GM12878 (cell line): ENCODE results near the gene SLC4A5. TPM values are rescaled to one million over a fixed set of nuclear protein-coding genes. Genes with fewer than 3 reads are reported as not detected.

Experiments
- ATAC-seq: fragments of 200-7000 bp; cut with Tn5 transposase; 3 replicates; pipeline ENCODE4 v1.9.1; 2020; ENCODE audit warnings: mild to moderate bottlenecking, moderate library complexity
- BruUV-seq: library from RNA; stranded (reverse); fragments of 400-500 nt; replicated peaks from 2 replicates; lab custom pipeline; 2021; lab: Mats Ljungman, UMichigan
- CTCF ChIA-PET: fragments of 300-600 bp; sonication (Branson Sonifier 250); formaldehyde crosslinking; extraction: SDS; loops from one replicate; lab custom pipeline; 2021; ENCODE audit warnings: inconsistent platforms; lab: Yijun Ruan, JAX
- POLR2A ChIA-PET: fragments of 350-600 bp; formaldehyde crosslinking; extraction: SDS; loops from one replicate; lab custom pipeline; 2021; ENCODE audit warnings: inconsistent platforms; lab: Charles Lee
- RAD21 ChIA-PET: fragments of 300-600 bp; sonication (Branson Sonifier 250); formaldehyde crosslinking; loops from one replicate; lab custom pipeline; 2023; ENCODE audit warnings: antibody characterized with exemption; ENCODE audit not compliant: unreplicated experiment; lab: Charles Lee
- SMC1A ChIA-PET: fragments of 300-600 bp; sonication (Branson Sonifier 250); formaldehyde crosslinking; loops from one replicate; lab custom pipeline; 2023; ENCODE audit not compliant: unreplicated experiment, uncharacterized antibody; lab: Charles Lee
- DNase-seq: peaks from one replicate; pipeline ENCODE4 v3.0.0-alpha.2; 2011; ENCODE audit warnings: low read depth, low spot score
- FAIRE-seq: peaks from 3 replicates; lab custom pipeline; 2011; peaks lifted over from hg19 to GRCh38; lab: Jason Lieb, UNC
- H2AFZ ChIP-seq: 2 replicates; pipeline ENCODE4 v1.6.0; 2011; ENCODE audit warnings: low read depth, low read length, control low read depth; ENCODE audit not compliant: control insufficient read depth
- H3K27ac ChIP-seq: 2 replicates; pipeline ENCODE4 v1.5.1; 2011; ENCODE audit warnings: control low read depth; ENCODE audit not compliant: control insufficient read depth, insufficient read depth
- H3K27me3 ChIP-seq, 2 experiments: replicated peaks in 1 of 2; 2 replicates each; pipeline versions ENCODE4 v1.6.0 to v1.6.1; 2011; ENCODE audit warnings: low read length in 1 of 2; ENCODE audit not compliant: control insufficient read depth in 2 of 2, insufficient read depth in 2 of 2
- H3K36me3 ChIP-seq, 2 experiments: 2 replicates each; pipeline ENCODE4 v1.5.1; 2011; ENCODE audit warnings: low read length in 1 of 2; ENCODE audit not compliant: control insufficient read depth in 2 of 2, insufficient read depth in 2 of 2
- H3K4me1 ChIP-seq: 2 replicates; pipeline ENCODE4 v1.6.1; 2011; ENCODE audit warnings: mild to moderate bottlenecking, low read length, moderate library complexity, mixed read lengths; ENCODE audit not compliant: control insufficient read depth, insufficient read depth
- H3K4me2 ChIP-seq: 2 replicates; pipeline ENCODE4 v1.6.0; 2011; ENCODE audit warnings: control low read depth; ENCODE audit not compliant: control insufficient read depth, insufficient read depth
- H3K4me3 ChIP-seq: fragments of 200-600 bp; sonication (generic); 2 replicates; pipeline ENCODE4 v1.5.1; 2016
- H3K79me2 ChIP-seq: 2 replicates; pipeline ENCODE4 v1.6.0; 2011; ENCODE audit warnings: low read length; ENCODE audit not compliant: control insufficient read depth, insufficient read depth
- H3K9ac ChIP-seq: 2 replicates; pipeline ENCODE4 v1.8.0; 2011; ENCODE audit warnings: low read length, control low read depth, mixed read lengths; ENCODE audit not compliant: control insufficient read depth, insufficient read depth
- H3K9me3 ChIP-seq: replicated peaks from 3 replicates; pipeline ENCODE4 v1.5.1; 2011; ENCODE audit warnings: mild to moderate bottlenecking, low read length; ENCODE audit not compliant: control insufficient read depth, insufficient read depth
- H4K20me1 ChIP-seq: 2 replicates; pipeline ENCODE4 v1.6.0; 2011; ENCODE audit not compliant: control insufficient read depth, insufficient read depth
- CTCF ChIP-seq, 3 experiments: IDR thresholded peaks in 2 of 3; conservative IDR thresholded peaks in 1 of 3; 2 replicates each; pipeline ENCODE4 v1.5.1; 2011; ENCODE audit warnings: low read depth in 3 of 3, low read length in 3 of 3, mild to moderate bottlenecking in 3 of 3, control low read depth in 2 of 3, moderate library complexity in 2 of 3, inconsistent platforms in 1 of 3, mixed read lengths in 1 of 3; ENCODE audit not compliant: control insufficient read depth in 2 of 3, insufficient read depth in 1 of 3; ENCODE audit errors: extremely low read depth in 1 of 3
- NFXL1 ChIP-seq: fragments of 450-650 bp; IDR thresholded peaks from 2 replicates; pipeline ENCODE4 v1.6.1; 2017; ENCODE audit warnings: antibody characterized with exemption, mild to moderate bottlenecking, borderline replicate concordance
- NFYA ChIP-seq: IDR thresholded peaks from 2 replicates; pipeline ENCODE4 v1.6.1; 2011; ENCODE audit warnings: low read depth, mild to moderate bottlenecking, low read length, improper control_type of control experiment, borderline replicate concordance
- POU2F2 ChIP-seq: IDR thresholded peaks from 3 replicates; pipeline ENCODE4 v1.6.1; 2011; ENCODE audit warnings: low read depth, mild to moderate bottlenecking, low read length, borderline replicate concordance
- RAD21 ChIP-seq: IDR thresholded peaks from 2 replicates; pipeline ENCODE4 v1.6.1; 2011; ENCODE audit warnings: mild to moderate bottlenecking, low read depth, low read length, moderate library complexity; ENCODE audit not compliant: insufficient read depth
- SIN3A ChIP-seq: IDR thresholded peaks from 2 replicates; pipeline ENCODE4 v1.6.1; 2012; ENCODE audit warnings: low read depth, low read length, improper control_type of control experiment
- WGBS: methylation state at CpG from one replicate; pipeline ENCODE4 v1.1.6; 2016; ENCODE audit warnings: low lambda C conversion rate; ENCODE audit not compliant: insufficient replicate concordance, insufficient coverage; ENCODE audit errors: missing lambda C conversion rate; 5-methylcytosine and 5-hydroxymethylcytosine counted together
- in situ Hi-C: fragments of 300-500 bp; cut with MboI; formaldehyde crosslinking; loops from 9 replicates; pipeline ENCODE4 v1.14.3; 2018; ENCODE audit warnings: mixed read lengths
- intact Hi-C: fragments of 100-400 bp; cut with micrococcal nuclease; formaldehyde crosslinking; loops from one replicate; pipeline ENCODE4 v1.14.2; 2022; ENCODE audit not compliant: unreplicated experiment
- polyA plus RNA-seq, 11 experiments: library from polyadenylated mRNA; depleted of rRNA in 4 of 11; unstranded in 6 of 11; stranded (reverse) in 5 of 11; fragments of >200 nt; fragmentation: Nextera tagmentation in 4 of 11; fragmentation: Illumina TruSeq in 1 of 11; extraction: Ambion mirVana in 4 of 11; extraction: Trizol in 1 of 11; gene quantifications; 1 replicate in 1 of 11; 2 replicates in 10 of 11; pipeline versions ENCODE4 v1.2.1 to v1.2.3, GENCODE V29; 2011 to 2016; ENCODE audit warnings: inconsistent platforms in 2 of 11, missing spikeins in 2 of 11, low read depth in 1 of 11
- total RNA-seq, 4 experiments: library from RNA; depleted of rRNA in 3 of 4; stranded (reverse); fragments of >200 nt in 3 of 4; fragmentation: Illumina TruSeq in 1 of 4; extraction: Trizol in 1 of 4; gene quantifications; 2 replicates each; pipeline versions ENCODE4 v1.2.1 to v1.2.3, GENCODE V29; 2013 to 2021

The SLC4A5 gene
- total and polyA plus RNA-seq, 10 of the 15 experiments (the other 5 are each of a cell fraction or from before 2014, with no cell fraction given): 0.15 to 4.7 (median 1.6) TPM

- RAD21 ChIA-PET: no interaction called here
These were observed 80.5 kb downstream of the SLC4A5 start for GRCh38 chr2:74262681-74263080.

GRCh38 chr2:74261204-74261864 is 81.9 kb downstream of the SLC4A5 start:
- BruUV-seq: no TSS peak
- intact Hi-C loops: no loop called here

More at GRCh38 chr2:74262681-74263080, 80.5 kb downstream of the SLC4A5 start:
- SMC1A ChIA-PET: no interaction called here
- CTCF ChIA-PET: interaction anchor here (1.5 kb wide), 1 partner anchor 129 kb away, joined by 3 read pairs; no protein-coding TSS in a partner anchor
- Histone ChIP-seq H3K4me1 (no peaks in the 10 kb centered on the region), H3K4me2 (no peak overlapping the region), H3K79me2 (no peaks in the 10 kb centered on the region), H3K9me3 (no peaks in the 10 kb centered on the region), H3K4me3 (no peak overlapping the region), H3K27me3 (no peaks in the 10 kb centered on the region), H4K20me1 (no peaks in the 10 kb centered on the region), H2AFZ (no peak overlapping the region), H3K36me3 (no peaks in the 10 kb centered on the region), H3K27ac (no peak overlapping the region), H3K9ac (no peak overlapping the region)
- no peak for FAIRE-seq
- no TSS peak for BruUV-seq
- intact Hi-C loops (no loop called here), in situ Hi-C loops (no loop called here)
- ATAC-seq: no peak
- DNase-seq: no peak
- 71% methylated on average over 6 of the region's 6 CpGs for WGBS
- POLR2A ChIA-PET: no interaction called here
- no peak for TF ChIP-seq POU2F2

More at GRCh38 chr2:74261204-74261864, 81.9 kb downstream of the SLC4A5 start:
- TF ChIP-seq NFXL1 (no peak), CTCF (IDR thresholded peaks at IDR 0.05 in 2 of 3, conservative IDR thresholded peaks at IDR 0.05 in 1 of 3; ENCODE audit: control insufficient read depth in 2 of 3, extremely low read depth in 1 of 3, insufficient read depth in 1 of 3, low read depth in 3 of 3, low read length in 3 of 3) (peak in 1 of 3 experiments; percentile 26; a peak in 1 of 6 replicates), SIN3A (no peak), NFYA (no peak), RAD21 (0 out of 2 replicates have a peak, but pooled peaks have one; percentile 13)
- no peak for DNase-seq
- no peak for FAIRE-seq
- in situ Hi-C loops: no loop called here
- ChIA-PET SMC1A (interaction anchor here (0.6 kb wide), 1 partner anchor 48 kb away, joined by 3 read pairs; no protein-coding TSS in a partner anchor), CTCF (interaction anchor here (0.6 to 4.2 kb wide), 6 partner anchors 9 to 234 kb away, joined by 3 to 20 read pairs (median 3); no protein-coding TSS in a partner anchor), POLR2A (no interaction called here), RAD21 (interaction anchor here (1.2 kb wide), 1 partner anchor 74 kb away, joined by 5 read pairs; no protein-coding TSS in a partner anchor)
- no peak overlapping the region for H3K9ac ChIP-seq
- H3K27me3 ChIP-seq: no peaks in the 10 kb centered on the region
- H3K9me3 ChIP-seq: no peaks in the 10 kb centered on the region
- H3K27ac ChIP-seq: no peak overlapping the region
- no peak overlapping the region for H3K4me2 ChIP-seq
- no peaks in the 10 kb centered on the region for H3K4me1 ChIP-seq
- no peak overlapping the region for H3K4me3 ChIP-seq
- 29% methylated on average over 5 of the region's 6 CpGs for WGBS
- no peaks in the 10 kb centered on the region for H4K20me1 ChIP-seq
- no peak overlapping the region for H2AFZ ChIP-seq
- H3K36me3 ChIP-seq: no peaks in the 10 kb centered on the region
- no peaks in the 10 kb centered on the region for H3K79me2 ChIP-seq
- ATAC-seq: no peak
